HG03520 (cell line): ENCODE results near the gene RASSF4.

Experiments
- ATAC-seq: cut with Tn5 transposase; IDR thresholded peaks from one replicate; pipeline ENCODE4 v1.9.1; 2021; ENCODE audit warnings: mild to moderate bottlenecking, moderate library complexity; ENCODE audit not compliant: unreplicated experiment

RASSF4 gene

GRCh38 chr10:44959247-44960087, at the start of gene RASSF4:
Gene RASSF4 (plus strand): TSS chr10:44959802. CDS start chr10:44970203, 10,401 bp downstream.
- peak; percentile 98 for ATAC-seq

GRCh38 chr10:44909910-44910309, 49.7 kb upstream of the RASSF4 start:
- ATAC-seq = no peak

GRCh38 chr10:44910602-44911001, 49.0 kb upstream of the RASSF4 start:
- no peak for ATAC-seq

- ATAC-seq = no peak
Measured at GRCh38 chr10:44911081-44911540, 48.5 kb upstream of the RASSF4 start, which contains the start of gene TMEM72. Gene TMEM72 (plus strand): TSS chr10:44911337. CDS start chr10:44911513, 176 bp downstream.

- no peak for ATAC-seq
Measured at GRCh38 chr10:44911951-44912350, 47.7 kb upstream of the RASSF4 start.

- no peak for ATAC-seq
Measured at GRCh38 chr10:44913350-44914081, 46.1 kb upstream of the RASSF4 start.

GRCh38 chr10:44914891-44915290, 44.7 kb upstream of the RASSF4 start:
- ATAC-seq = no peak

- ATAC-seq = no peak
Measured at GRCh38 chr10:44916429-44916828, 43.2 kb upstream of the RASSF4 start.

- ATAC-seq = no peak
Measured at GRCh38 chr10:44917848-44918247, 41.8 kb upstream of the RASSF4 start.

GRCh38 chr10:44920252-44920651, 39.4 kb upstream of the RASSF4 start:
- no peak for ATAC-seq

- no peak for ATAC-seq
Measured at GRCh38 chr10:44921061-44921460, 38.5 kb upstream of the RASSF4 start.

GRCh38 chr10:44921506-44921905, 38.1 kb upstream of the RASSF4 start:
- no peak for ATAC-seq

GRCh38 chr10:44922021-44922420, 37.6 kb upstream of the RASSF4 start:
- no peak for ATAC-seq

GRCh38 chr10:44922796-44923545, 36.6 kb upstream of the RASSF4 start:
- no peak for ATAC-seq

GRCh38 chr10:44923611-44924010, 36.0 kb upstream of the RASSF4 start:
- ATAC-seq = no peak

GRCh38 chr10:44924261-44925040, 35.2 kb upstream of the RASSF4 start:
- no peak for ATAC-seq

- no peak for ATAC-seq
Measured at GRCh38 chr10:44925224-44925623, 34.4 kb upstream of the RASSF4 start.

- ATAC-seq = no peak
Measured at GRCh38 chr10:44925811-44926750, 33.5 kb upstream of the RASSF4 start.

- ATAC-seq = no peak
Measured at GRCh38 chr10:44926751-44927351, 32.8 kb upstream of the RASSF4 start.
